GM08714 (cell line): ENCODE data around the gene TMEM209.

Experiments used
- H3K4me3 ChIP-seq: fragments of 200-500 bp; sonication (Bioruptor generic); 2 replicates; pipeline ENCODE4 v1.5.1; 2014; ENCODE audit warnings: mild to moderate bottlenecking, low read length, inconsistent platforms
- ZNF274 ChIP-seq: IDR thresholded peaks from 2 replicates; pipeline ENCODE4 v1.6.1; 2012; ENCODE audit warnings: mild to moderate bottlenecking, low read depth, low read length

TMEM209 gene

DNA sequence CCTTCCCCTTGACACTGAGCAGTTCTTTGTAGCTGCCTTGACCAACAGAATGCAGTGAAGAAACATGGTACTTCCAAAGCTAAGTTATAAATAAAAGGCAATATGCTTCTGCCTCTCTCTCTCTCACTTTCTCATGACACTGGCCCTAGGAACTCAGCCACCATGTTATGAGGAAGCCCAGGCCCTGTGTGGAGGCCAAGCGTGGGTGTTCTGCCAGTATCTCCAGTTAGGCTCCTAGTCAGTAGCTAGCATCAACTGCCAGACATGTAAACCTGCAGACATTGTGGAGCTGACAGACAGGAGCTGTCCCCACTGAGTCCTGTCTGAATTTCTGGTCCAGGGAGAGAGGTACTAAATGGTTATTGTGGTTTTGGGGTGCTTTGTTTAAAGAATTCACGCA, 45.2 kb downstream of the TMEM209 start:
- TF ChIP-seq ZNF274 = no peak
- H3K4me3 ChIP-seq = no peak overlapping the region

DNA sequence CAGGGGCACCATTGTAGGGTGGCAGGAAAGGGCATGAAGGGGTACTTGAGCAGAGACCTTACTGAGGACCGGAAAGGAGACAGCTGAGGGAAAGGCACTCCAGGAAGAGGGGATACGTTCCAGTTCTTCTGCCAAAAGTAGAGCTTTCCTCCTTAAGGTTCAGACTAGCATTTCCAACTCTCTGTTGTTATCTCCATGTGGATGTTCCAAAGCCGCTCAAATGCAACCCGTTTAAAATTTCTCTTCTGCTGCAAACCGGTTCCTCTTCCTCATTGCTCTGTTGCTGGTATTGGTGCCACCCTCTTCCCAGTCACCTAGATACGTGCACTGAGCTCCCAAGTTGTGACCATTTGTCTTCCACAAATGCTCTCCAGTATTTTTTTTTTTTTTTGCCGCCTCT, 47.5 kb downstream of the TMEM209 start:
- TF ChIP-seq ZNF274 = no peak
- H3K4me3 ChIP-seq = no peak overlapping the region

DNA sequence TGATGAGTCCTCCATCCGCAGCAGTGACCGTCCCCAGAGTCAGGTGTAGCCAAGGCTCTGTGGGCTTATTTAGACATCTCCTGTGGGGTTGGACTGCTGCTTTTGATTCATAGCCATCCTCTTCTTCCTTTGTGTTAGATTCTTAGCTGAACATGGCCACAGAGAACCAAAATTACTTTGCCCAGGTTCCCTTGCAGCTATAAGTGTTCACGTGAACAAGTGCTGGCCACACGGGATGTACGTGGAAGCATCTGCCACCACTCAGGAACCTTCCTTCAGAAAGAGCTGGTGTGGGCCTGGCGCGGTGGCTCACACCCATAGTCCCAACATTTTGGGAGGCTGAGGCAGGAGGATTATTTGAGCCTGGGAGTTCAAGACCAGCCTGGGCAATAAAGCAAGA, 49.1 kb downstream of the TMEM209 start:
- H3K4me3 ChIP-seq = no peak overlapping the region
- TF ChIP-seq ZNF274 = no peak

DNA sequence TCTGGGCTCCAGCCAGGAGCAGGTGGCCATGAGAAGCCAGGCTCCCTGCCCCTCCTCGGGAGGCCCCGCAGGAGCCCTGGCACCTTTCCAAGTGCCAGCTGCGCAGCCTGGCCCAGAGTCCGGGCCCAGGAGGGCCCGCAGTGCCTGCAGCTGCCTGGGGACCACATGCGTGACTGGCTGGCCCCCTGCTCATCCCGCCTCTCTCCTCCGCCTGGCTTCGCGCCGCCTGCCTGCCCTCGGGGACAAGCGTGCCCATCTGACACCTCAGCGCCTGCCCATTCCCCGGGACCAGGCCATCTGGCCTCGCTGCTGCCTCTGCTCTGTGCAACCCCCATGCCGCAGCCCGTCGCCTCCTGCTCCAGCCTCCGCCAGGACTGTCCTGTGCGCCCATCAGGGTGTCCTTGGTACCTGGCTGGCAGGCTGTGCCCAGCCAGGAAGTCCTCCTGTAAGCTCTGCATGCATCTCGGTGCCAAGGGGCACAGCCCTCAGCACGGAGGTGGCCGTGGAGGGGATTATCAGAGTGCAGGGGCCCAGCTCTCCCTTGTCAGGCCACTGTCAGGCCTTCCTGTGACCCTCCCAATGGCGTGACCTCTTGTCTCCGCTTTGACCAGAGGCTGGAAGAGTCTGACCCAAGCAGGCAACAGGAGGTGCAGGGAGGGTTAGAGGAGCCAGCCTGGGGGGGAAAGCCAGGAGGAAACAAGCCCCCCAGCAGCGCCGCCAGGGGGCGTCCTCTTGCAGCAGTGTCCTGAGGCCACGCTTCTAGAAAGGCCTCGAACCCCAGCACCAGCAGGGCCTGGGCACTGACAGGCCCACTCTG, 50.5 kb downstream of the TMEM209 start:
- no peak for TF ChIP-seq ZNF274
- H3K4me3 ChIP-seq = no peak overlapping the region

DNA sequence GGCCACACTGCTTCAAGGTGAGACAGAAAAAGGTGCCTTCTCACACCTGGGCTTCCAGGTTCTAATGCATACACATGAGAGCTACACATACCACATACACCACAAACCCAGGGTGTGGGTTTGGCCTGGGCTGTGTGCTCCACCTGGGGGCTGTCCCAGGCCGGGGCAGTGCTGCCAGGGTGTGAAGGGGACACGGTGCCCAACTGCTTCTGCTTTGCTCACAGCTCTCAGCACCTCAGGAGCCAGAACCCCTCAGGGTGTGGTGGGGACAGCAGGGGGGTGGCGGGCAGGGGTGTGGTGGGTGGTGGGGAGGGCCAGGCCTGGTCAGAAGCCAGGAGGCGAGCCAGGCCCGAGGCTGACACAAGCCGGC, 51.1 kb downstream of the TMEM209 start:
- TF ChIP-seq ZNF274 = no peak
- H3K4me3 ChIP-seq = no peak overlapping the region

DNA sequence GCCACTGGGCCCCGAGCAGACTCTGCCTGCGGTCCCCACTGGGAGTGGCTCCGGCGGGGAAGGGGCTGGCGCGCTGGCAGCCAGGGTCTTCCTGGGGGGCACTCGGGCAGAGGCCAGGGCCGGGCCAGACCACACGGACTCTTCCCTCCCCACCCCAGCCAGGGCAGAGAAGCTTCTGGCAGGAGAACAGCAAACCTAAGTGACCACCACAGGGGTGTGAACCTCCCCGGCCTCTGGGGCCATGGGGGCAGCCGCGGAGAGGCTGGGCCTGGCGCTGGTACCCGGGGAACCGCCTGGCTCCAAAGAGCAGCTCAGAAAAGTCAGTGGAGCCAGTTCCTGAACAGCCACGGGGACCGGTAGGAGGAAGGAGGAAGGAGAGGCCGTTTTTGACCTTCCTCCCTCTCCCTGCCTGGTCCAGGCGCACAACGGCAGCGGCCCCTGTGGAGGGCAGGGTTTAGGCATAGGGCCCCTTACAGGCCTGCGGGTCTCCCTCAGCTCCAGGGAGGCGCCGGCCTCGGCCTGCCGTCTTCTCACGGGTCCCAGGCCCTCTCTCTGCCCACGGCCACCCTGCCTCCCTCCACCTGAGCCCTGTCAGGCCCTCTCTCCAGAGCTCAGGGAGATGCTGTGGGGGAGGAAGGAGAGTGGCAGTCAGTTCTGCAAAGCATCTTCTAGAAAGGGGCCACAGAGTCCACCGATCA, 51.8 kb downstream of the TMEM209 start:
- H3K4me3 ChIP-seq = no peak overlapping the region

DNA sequence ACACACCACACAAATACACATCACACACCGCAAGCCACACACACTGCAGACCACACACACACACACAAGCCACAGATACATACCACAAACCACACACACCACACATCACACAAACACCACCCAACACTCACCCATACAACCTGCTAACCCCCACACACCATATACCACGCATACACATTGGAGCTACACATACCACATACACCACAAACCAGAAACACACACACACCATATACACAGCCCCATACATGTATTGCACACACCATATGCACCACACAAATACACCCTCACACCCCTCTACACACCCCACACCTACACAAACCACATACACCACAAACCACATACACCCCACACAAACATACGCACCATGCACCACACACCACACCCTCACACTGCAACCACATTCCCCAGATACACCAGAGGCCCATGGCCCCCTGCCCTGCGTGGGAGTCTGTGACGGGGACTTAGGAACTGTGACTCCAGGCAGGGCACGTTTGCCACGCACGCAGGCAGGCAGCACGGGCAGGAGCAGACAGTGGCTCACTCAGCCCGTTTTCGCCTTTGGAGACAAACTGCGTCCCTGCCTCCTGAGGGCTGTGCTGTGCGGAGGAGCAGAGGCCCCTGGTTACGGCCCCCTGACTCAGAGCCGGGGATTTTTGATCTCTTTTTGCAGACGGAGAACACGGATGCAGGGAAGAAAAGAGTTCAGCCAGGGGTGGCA, 52.6 kb downstream of the TMEM209 start:
- H3K4me3 ChIP-seq = no peak overlapping the region
- no peak for TF ChIP-seq ZNF274

More for the DNA sequence above, 51.8 kb downstream of the TMEM209 start:
- TF ChIP-seq ZNF274 = no peak

DNA sequence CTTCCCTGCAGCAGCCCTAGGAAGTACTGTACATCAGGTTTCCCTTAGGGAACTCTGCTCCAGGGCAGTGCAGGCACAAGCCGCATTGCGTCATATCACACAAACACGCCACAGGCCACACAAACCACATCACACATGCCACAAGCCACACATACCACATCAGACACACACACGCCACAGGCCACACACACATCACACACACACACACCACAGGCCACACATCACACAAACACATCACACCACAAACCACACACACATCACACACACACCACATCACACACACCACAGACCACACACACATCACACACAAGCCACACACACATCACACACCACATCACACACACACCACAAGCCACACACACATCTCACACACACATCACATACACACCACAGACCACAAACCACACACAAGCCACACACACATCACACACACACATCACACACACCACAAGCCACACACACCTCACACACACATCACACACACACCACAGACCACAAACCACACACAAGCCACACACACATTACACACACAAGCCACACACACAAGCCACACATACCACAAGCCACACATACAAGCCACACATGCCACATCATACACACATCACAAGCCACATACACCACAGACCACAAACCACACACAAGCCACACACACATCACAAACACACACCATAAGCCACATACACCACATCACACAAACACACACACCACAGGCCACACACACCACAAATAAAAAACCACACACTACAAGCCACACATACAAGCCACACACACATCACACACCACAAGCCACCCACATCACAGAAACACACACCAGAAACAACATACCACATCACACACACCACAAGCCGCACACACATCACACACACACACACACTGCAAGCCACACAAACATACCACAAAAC, 53.4 kb downstream of the TMEM209 start:
- TF ChIP-seq ZNF274 = no peak
- no peak overlapping the region for H3K4me3 ChIP-seq

DNA sequence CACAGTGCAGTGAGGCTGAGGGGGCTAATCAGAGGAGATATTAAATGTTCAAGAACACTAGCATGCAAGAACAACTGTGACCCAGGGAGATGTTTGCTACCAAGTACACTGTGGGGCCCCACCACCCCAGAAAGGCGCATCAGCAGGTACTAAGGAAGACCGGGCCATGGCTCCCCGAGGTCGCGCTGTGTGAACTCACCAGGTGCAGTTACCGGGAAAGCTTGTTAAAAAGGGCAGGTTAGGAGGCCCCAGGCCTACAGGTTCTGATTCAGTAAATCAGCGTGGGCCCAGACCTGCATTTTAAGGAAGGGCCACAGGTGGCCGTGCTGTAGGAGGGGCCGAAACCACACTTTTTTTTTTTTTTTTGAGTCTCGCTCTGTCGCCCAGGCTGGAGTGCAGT, 54.6 kb downstream of the TMEM209 start:
- TF ChIP-seq ZNF274 = no peak
- H3K4me3 ChIP-seq = no peak overlapping the region; the same call in 1 of the 2 replicates

DNA sequence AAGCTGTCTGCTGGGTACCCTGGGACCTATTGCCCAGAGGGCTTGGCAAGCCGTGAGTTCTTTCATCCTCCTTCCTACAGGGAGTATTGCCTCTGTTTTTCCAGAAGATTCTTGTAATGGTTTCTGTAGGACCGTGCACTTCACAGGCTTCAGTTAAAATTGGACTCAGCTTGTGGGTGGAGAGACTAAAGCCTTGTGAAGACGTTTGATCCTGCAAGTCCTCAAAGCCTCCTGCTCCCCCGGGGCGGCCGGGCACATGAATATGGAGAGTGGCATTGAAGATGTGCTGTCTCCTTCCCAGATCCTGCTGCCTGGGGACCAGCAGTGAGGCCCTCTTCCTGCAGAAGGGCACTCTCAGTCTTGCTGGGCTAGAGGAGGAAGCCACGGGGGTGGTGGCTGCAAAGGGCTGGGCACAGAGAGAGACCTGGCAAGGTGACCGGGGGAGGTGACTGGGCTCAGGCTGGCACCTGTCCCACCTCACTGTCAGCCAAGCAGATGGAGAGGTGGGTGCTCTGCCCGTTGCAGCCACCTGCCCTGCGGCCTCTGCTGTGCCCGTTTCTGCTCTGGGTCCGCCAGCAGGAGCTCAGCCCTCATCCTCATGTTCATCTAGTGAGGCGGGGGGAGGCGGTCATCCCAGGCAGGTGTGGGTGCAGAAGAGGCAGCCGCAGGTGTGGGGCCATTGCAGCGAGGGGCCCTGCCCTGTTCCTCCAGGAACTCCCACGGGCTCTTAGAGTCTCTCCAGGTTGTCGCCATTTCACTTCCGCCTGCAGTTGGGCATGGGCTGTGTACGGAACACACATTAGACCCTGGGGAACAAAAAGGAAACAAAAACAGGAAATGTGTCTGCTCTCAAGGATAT, 55.7 kb downstream of the TMEM209 start:
- no peak overlapping the region for H3K4me3 ChIP-seq
- TF ChIP-seq ZNF274 = no peak

DNA sequence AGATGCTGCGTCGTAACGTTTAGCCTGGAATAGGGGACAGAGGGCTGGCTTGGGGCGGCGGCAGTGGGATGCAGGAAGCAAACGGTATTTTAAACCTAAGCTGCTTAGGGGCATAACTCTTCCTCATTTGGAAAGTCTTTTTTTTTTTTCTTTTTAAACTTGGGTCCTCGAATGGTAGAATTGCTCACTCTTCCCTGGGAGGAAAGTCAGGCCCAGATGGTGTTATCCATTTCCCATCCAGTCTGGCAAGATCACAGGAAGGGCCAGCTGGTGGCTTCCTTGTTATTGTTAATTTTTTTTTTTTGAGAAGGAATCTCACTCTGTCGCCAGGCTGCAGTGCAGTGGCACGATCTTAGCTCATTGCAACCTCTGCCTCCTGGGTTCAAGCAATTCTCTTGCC, 56.6 kb downstream of the TMEM209 start:
- H3K4me3 ChIP-seq = no peak overlapping the region

DNA sequence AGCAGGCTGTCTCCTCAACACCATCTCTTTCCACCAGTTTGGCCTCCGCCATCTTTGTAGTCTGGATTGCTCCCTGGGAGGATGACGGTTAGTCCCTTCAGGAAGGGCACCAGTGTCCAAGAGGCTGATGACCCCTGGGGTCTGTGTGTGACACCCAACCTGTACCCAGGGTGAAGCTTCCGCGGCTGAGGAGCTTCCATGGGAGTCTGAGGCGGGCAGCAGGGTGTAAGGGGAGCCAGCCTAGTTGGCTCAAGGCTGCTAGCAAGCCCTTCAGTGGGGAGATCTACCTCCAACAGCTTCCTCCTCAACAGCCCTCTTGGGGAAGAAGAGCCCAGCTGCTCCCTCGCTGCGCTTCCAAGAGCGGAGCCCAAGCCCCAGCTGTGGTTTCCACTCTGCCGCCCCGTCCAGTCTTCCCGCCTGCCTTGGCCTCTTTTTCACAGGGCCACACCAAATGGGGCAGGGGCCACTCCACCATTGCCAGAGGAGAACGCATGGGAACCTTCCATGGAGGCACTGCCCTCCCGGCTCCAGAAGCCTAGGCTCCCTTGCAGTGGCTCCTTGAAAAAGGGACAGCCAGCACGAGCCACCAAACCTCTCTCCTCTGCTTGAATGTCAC, 57.4 kb downstream of the TMEM209 start:
- no peak for TF ChIP-seq ZNF274

More for the DNA sequence above, 56.6 kb downstream of the TMEM209 start:
- no peak for TF ChIP-seq ZNF274

More for the DNA sequence above, 57.4 kb downstream of the TMEM209 start:
- no peak overlapping the region for H3K4me3 ChIP-seq
